GM12878 (cell line): Measurements from ENCODE around the gene KEL. TPM values are rescaled to one million over a fixed set of nuclear protein-coding genes. Genes with fewer than 3 reads are reported as not detected.

Experiments
- ATAC-seq: fragments of 200-7000 bp; cut with Tn5 transposase; 3 replicates; pipeline ENCODE4 v1.9.1; 2020; ENCODE audit warnings: mild to moderate bottlenecking, moderate library complexity
- BruUV-seq: library from RNA; stranded (reverse); fragments of 400-500 nt; replicated peaks from 2 replicates; lab custom pipeline; 2021; lab: Mats Ljungman, UMichigan
- CTCF ChIA-PET: fragments of 300-600 bp; sonication (Branson Sonifier 250); formaldehyde crosslinking; extraction: SDS; loops from one replicate; lab custom pipeline; 2021; ENCODE audit warnings: inconsistent platforms; lab: Yijun Ruan, JAX
- POLR2A ChIA-PET: fragments of 350-600 bp; formaldehyde crosslinking; extraction: SDS; loops from one replicate; lab custom pipeline; 2021; ENCODE audit warnings: inconsistent platforms; lab: Charles Lee
- RAD21 ChIA-PET: fragments of 300-600 bp; sonication (Branson Sonifier 250); formaldehyde crosslinking; loops from one replicate; lab custom pipeline; 2023; ENCODE audit warnings: antibody characterized with exemption; ENCODE audit not compliant: unreplicated experiment; lab: Charles Lee
- SMC1A ChIA-PET: fragments of 300-600 bp; sonication (Branson Sonifier 250); formaldehyde crosslinking; loops from one replicate; lab custom pipeline; 2023; ENCODE audit not compliant: unreplicated experiment, uncharacterized antibody; lab: Charles Lee
- DNase-seq: peaks from one replicate; pipeline ENCODE4 v3.0.0-alpha.2; 2011; ENCODE audit warnings: low read depth, low spot score
- FAIRE-seq: peaks from 3 replicates; lab custom pipeline; 2011; peaks lifted over from hg19 to GRCh38; lab: Jason Lieb, UNC
- H2AFZ ChIP-seq: 2 replicates; pipeline ENCODE4 v1.6.0; 2011; ENCODE audit warnings: low read depth, low read length, control low read depth; ENCODE audit not compliant: control insufficient read depth
- H3K27ac ChIP-seq: 2 replicates; pipeline ENCODE4 v1.5.1; 2011; ENCODE audit warnings: control low read depth; ENCODE audit not compliant: control insufficient read depth, insufficient read depth
- H3K27me3 ChIP-seq, 2 experiments: replicated peaks in 1 of 2; 2 replicates each; pipeline versions ENCODE4 v1.6.0 to v1.6.1; 2011; ENCODE audit warnings: low read length in 1 of 2; ENCODE audit not compliant: control insufficient read depth in 2 of 2, insufficient read depth in 2 of 2
- H3K36me3 ChIP-seq, 2 experiments: 2 replicates each; pipeline ENCODE4 v1.5.1; 2011; ENCODE audit warnings: low read length in 1 of 2; ENCODE audit not compliant: control insufficient read depth in 2 of 2, insufficient read depth in 2 of 2
- H3K4me1 ChIP-seq: 2 replicates; pipeline ENCODE4 v1.6.1; 2011; ENCODE audit warnings: mild to moderate bottlenecking, low read length, moderate library complexity, mixed read lengths; ENCODE audit not compliant: control insufficient read depth, insufficient read depth
- H3K4me2 ChIP-seq: 2 replicates; pipeline ENCODE4 v1.6.0; 2011; ENCODE audit warnings: control low read depth; ENCODE audit not compliant: control insufficient read depth, insufficient read depth
- H3K4me3 ChIP-seq: fragments of 200-600 bp; sonication (generic); 2 replicates; pipeline ENCODE4 v1.5.1; 2016
- H3K79me2 ChIP-seq: 2 replicates; pipeline ENCODE4 v1.6.0; 2011; ENCODE audit warnings: low read length; ENCODE audit not compliant: control insufficient read depth, insufficient read depth
- H3K9ac ChIP-seq: 2 replicates; pipeline ENCODE4 v1.8.0; 2011; ENCODE audit warnings: low read length, control low read depth, mixed read lengths; ENCODE audit not compliant: control insufficient read depth, insufficient read depth
- H3K9me3 ChIP-seq: replicated peaks from 3 replicates; pipeline ENCODE4 v1.5.1; 2011; ENCODE audit warnings: mild to moderate bottlenecking, low read length; ENCODE audit not compliant: control insufficient read depth, insufficient read depth
- H4K20me1 ChIP-seq: 2 replicates; pipeline ENCODE4 v1.6.0; 2011; ENCODE audit not compliant: control insufficient read depth, insufficient read depth
- BHLHE40 ChIP-seq, 2 experiments: fragments of 450-650 bp in 1 of 2; IDR thresholded peaks; 2 replicates each; pipeline ENCODE4 v1.6.1; 2011 to 2017; ENCODE audit warnings: low read depth in 2 of 2, borderline replicate concordance in 1 of 2, improper control_type of control experiment in 1 of 2, low read length in 1 of 2, mild to moderate bottlenecking in 1 of 2
- CBX3 ChIP-seq: fragments of 200-600 bp; sonication (generic); IDR thresholded peaks from 2 replicates; pipeline ENCODE4 v1.6.1; 2016; ENCODE audit warnings: low read depth, borderline replicate concordance
- CREM ChIP-seq: IDR thresholded peaks from 2 replicates; pipeline ENCODE4 v1.6.1; 2014; ENCODE audit warnings: antibody characterized with exemption, low read depth
- CTCF ChIP-seq, 3 experiments: IDR thresholded peaks in 2 of 3; conservative IDR thresholded peaks in 1 of 3; 2 replicates each; pipeline ENCODE4 v1.5.1; 2011; ENCODE audit warnings: low read depth in 3 of 3, low read length in 3 of 3, mild to moderate bottlenecking in 3 of 3, control low read depth in 2 of 3, moderate library complexity in 2 of 3, inconsistent platforms in 1 of 3, mixed read lengths in 1 of 3; ENCODE audit not compliant: control insufficient read depth in 2 of 3, insufficient read depth in 1 of 3; ENCODE audit errors: extremely low read depth in 1 of 3
- E2F4 ChIP-seq: IDR thresholded peaks from 2 replicates; pipeline ENCODE4 v1.6.1; 2012; ENCODE audit warnings: low read depth, low read length, improper control_type of control experiment
- ESRRA ChIP-seq: IDR thresholded peaks from 2 replicates; pipeline ENCODE4 v1.6.1; 2012; ENCODE audit warnings: mild to moderate bottlenecking, low read length, improper control_type of control experiment
- EZH2 ChIP-seq: IDR thresholded peaks from 2 replicates; pipeline ENCODE4 v1.6.1; 2012; ENCODE audit warnings: low read depth, mild to moderate bottlenecking, control low read depth, inconsistent platforms, low read length, borderline replicate concordance; ENCODE audit not compliant: control insufficient read depth
- HDAC2 ChIP-seq: fragments of 200-600 bp; sonication (generic); IDR thresholded peaks from 2 replicates; pipeline ENCODE4 v1.6.1; 2017
- JUND ChIP-seq: IDR thresholded peaks from 2 replicates; pipeline ENCODE4 v1.6.1; 2012; ENCODE audit warnings: low read depth, mild to moderate bottlenecking, low read length, improper control_type of control experiment, moderate library complexity
- KAT2A ChIP-seq: conservative IDR thresholded peaks from 2 replicates; pipeline ENCODE4 v1.6.1; 2011; ENCODE audit warnings: low read depth, low read length; ENCODE audit not compliant: control insufficient read depth
- MYC ChIP-seq: IDR thresholded peaks from 2 replicates; pipeline ENCODE4 v1.6.1; 2011; ENCODE audit warnings: mild to moderate bottlenecking, low read length, moderate library complexity, inconsistent platforms; ENCODE audit not compliant: insufficient read depth, insufficient replicate concordance, insufficient read length, severe bottlenecking
- NFIC ChIP-seq: IDR thresholded peaks from 2 replicates; pipeline ENCODE4 v1.6.1; 2012; ENCODE audit warnings: low read depth, mild to moderate bottlenecking, inconsistent platforms, low read length, moderate library complexity
- NR2C1 ChIP-seq: fragments of 450-650 bp; IDR thresholded peaks from 2 replicates; pipeline ENCODE4 v1.6.1; 2017; ENCODE audit warnings: antibody characterized with exemption, mild to moderate bottlenecking, moderate library complexity
- PML ChIP-seq: IDR thresholded peaks from 2 replicates; pipeline ENCODE4 v1.6.1; 2012; ENCODE audit warnings: low read length, inconsistent platforms
- POLR2A ChIP-seq: IDR thresholded peaks from 2 replicates; pipeline ENCODE4 v1.6.1; 2011; ENCODE audit warnings: low read depth, mild to moderate bottlenecking, low read length
- POLR2AphosphoS5 ChIP-seq: IDR thresholded peaks from 2 replicates; pipeline ENCODE4 v1.6.1; 2011; ENCODE audit warnings: mild to moderate bottlenecking, low read length, inconsistent platforms
- USF2 ChIP-seq: IDR thresholded peaks from 2 replicates; pipeline ENCODE4 v1.6.1; 2011; ENCODE audit warnings: low read depth, low read length, improper control_type of control experiment, borderline replicate concordance
- WGBS: methylation state at CpG from one replicate; pipeline ENCODE4 v1.1.6; 2016; ENCODE audit warnings: low lambda C conversion rate; ENCODE audit not compliant: insufficient replicate concordance, insufficient coverage; ENCODE audit errors: missing lambda C conversion rate; 5-methylcytosine and 5-hydroxymethylcytosine counted together
- in situ Hi-C: fragments of 300-500 bp; cut with MboI; formaldehyde crosslinking; loops from 9 replicates; pipeline ENCODE4 v1.14.3; 2018; ENCODE audit warnings: mixed read lengths
- intact Hi-C: fragments of 100-400 bp; cut with micrococcal nuclease; formaldehyde crosslinking; loops from one replicate; pipeline ENCODE4 v1.14.2; 2022; ENCODE audit not compliant: unreplicated experiment
- polyA plus RNA-seq, 11 experiments: library from polyadenylated mRNA; depleted of rRNA in 4 of 11; unstranded in 6 of 11; stranded (reverse) in 5 of 11; fragments of >200 nt; fragmentation: Nextera tagmentation in 4 of 11; fragmentation: Illumina TruSeq in 1 of 11; extraction: Ambion mirVana in 4 of 11; extraction: Trizol in 1 of 11; gene quantifications; 1 replicate in 1 of 11; 2 replicates in 10 of 11; pipeline versions ENCODE4 v1.2.1 to v1.2.3, GENCODE V29; 2011 to 2016; ENCODE audit warnings: inconsistent platforms in 2 of 11, missing spikeins in 2 of 11, low read depth in 1 of 11
- total RNA-seq, 4 experiments: library from RNA; depleted of rRNA in 3 of 4; stranded (reverse); fragments of >200 nt in 3 of 4; fragmentation: Illumina TruSeq in 1 of 4; extraction: Trizol in 1 of 4; gene quantifications; 2 replicates each; pipeline versions ENCODE4 v1.2.1 to v1.2.3, GENCODE V29; 2013 to 2021

KEL gene
- total and polyA plus RNA-seq, 10 of the 15 experiments (the other 5 are each of a cell fraction or from before 2014, with no cell fraction given) = 0.10 to 0.73 (median 0.23) TPM; not detected in 2

- Histone ChIP-seq H3K9me3 (no peaks in the 10 kb centered on the region; the same call in 2 of the 3 replicates), H3K4me1 (no peaks in the 10 kb centered on the region), H3K4me3 (no peak overlapping the region), H3K79me2 (no peaks in the 10 kb centered on the region), H3K27me3 (no peaks in the 10 kb centered on the region; a peak in 2 of 4 replicates), H3K4me2 (no peak overlapping the region), H3K36me3 (no peaks in the 10 kb centered on the region), H3K9ac (no peak overlapping the region), H2AFZ (no peak overlapping the region), H4K20me1 (no peaks in the 10 kb centered on the region), H3K27ac (no peak overlapping the region)
- SMC1A ChIA-PET = no interaction called here
- no peak for TF ChIP-seq CTCF (IDR thresholded peaks at IDR 0.05 in 2 of 3, conservative IDR thresholded peaks at IDR 0.05 in 1 of 3; ENCODE audit: control insufficient read depth in 2 of 3, extremely low read depth in 1 of 3, insufficient read depth in 1 of 3, low read depth in 3 of 3, low read length in 3 of 3)
- TF ChIP-seq E2F4 = no peak
- TF ChIP-seq JUND = no peak
- no peak for TF ChIP-seq POLR2AphosphoS5
- no peak for TF ChIP-seq ESRRA
- TF ChIP-seq BHLHE40 (IDR thresholded peaks at IDR 0.05; ENCODE audit: borderline replicate concordance in 1 of 2, low read depth in 2 of 2, low read length in 1 of 2) = no peak
- TF ChIP-seq CBX3 = no peak
- no peak for TF ChIP-seq EZH2
- TF ChIP-seq NR2C1 = no peak
- TF ChIP-seq KAT2A = no peak
- no peak for TF ChIP-seq PML
- TF ChIP-seq USF2 = no peak
- no peak for TF ChIP-seq HDAC2
- no peak for TF ChIP-seq MYC
- no peak for TF ChIP-seq POLR2A
- no peak for TF ChIP-seq CREM
- no peak for TF ChIP-seq NFIC
- intact Hi-C loops (no loop called here), in situ Hi-C loops (no loop called here)
- WGBS = 18% methylated on average over 5 of the region's 5 CpGs
- POLR2A ChIA-PET = no interaction called here
- CTCF ChIA-PET = no interaction called here
- DNase-seq (no peak), ATAC-seq (no peak), FAIRE-seq (no peak)
- BruUV-seq = no TSS peak
- RAD21 ChIA-PET = no interaction called here
Measured at GRCh38 chr7:142932386-142933091, 29.6 kb downstream of the KEL start.
